GM10266 (cell line): ENCODE results near the gene ECPAS.

Experiments used
- DNase-seq: peaks from one replicate; pipeline ENCODE4 v3.0.0; 2012; ENCODE audit errors: extremely low spot score
- CTCF ChIP-seq: IDR thresholded peaks from 2 replicates; pipeline ENCODE4 v1.5.1; 2012; ENCODE audit warnings: mild to moderate bottlenecking, low read depth; ENCODE audit not compliant: control insufficient read depth, insufficient read depth; ENCODE audit errors: missing control alignments

The ECPAS gene

DNA sequence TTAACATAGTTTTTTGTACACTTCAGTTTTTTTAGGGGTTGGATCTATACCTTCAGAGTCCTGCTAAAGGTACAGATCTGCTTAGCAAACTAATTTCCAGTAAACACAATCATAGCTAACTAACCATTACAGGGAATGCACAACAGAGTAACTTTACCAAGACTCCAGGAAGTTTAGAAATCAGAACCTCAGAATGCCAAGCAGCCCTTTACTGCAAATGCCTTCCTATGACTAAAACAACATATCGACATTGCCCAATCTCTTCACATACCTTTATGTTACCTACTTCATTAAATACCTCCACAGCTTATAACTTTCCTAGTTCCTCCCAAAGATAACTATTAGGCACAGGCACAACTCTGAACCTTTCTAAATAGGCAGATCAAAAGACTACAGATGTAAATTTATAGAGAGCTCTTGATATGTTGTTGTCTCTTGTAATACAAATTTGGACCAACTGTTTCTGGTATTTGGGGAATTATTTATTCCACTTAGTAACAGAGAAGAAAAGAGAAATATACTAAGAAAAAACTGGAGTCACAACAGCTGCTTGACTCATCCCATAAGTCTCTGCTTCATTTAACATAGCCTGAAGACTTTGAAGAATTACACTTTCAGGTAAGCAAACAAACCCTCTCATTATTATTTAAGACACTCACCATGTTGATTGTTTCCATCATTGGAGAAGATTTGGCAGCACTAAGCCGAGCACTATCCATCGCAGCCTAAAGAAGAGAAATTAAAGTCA lies 108.2 kb downstream of the ECPAS start:
- no peak for DNase-seq
- no peak for TF ChIP-seq CTCF

DNA sequence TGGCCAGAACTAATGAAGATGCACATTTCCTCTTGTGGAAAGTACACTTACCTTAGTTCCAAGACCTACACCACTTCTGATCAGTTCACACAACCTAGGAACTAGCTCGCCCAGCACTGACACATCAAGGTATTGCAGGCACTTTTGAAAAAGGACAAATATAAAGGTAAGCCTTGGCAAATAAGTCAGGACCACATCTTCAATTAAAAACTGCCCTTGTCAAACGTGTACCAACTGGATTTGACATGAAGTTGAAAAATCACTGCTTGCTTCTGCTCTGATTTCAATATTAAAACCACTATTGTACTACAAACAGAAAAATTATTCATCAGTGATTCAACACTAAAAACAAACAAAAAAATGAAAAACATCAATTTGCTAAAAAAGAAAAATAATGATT lies 109.1 kb downstream of the ECPAS start:
- DNase-seq = no peak
- TF ChIP-seq CTCF = no peak

- no peak for DNase-seq
- TF ChIP-seq CTCF = no peak
Observed at GRCh38 chr9:111372297-111372696, 111.9 kb downstream of the ECPAS start.

DNA sequence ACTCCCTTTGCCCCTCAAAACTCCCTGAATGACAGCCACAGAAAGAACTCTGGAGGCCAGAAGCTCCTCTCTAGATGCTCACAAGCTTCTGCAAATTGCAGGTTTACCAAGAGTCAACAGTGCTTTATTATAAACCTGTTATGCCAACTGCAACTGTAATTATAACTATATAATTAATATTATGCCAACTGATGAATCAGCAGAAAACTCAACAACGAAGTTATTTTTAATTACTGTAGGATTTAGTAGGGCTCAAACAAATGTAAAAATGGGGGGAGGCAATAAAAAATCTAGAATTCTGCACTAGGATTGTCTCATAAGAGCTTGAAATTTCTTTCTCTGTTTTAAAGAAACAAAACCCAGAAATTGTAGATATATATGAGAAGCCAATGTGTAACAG lies 117.2 kb downstream of the ECPAS start:
- no peak for TF ChIP-seq CTCF
- DNase-seq = no peak

GRCh38 chr9:111362526-111362925 lies 121.7 kb downstream of the ECPAS start:
- DNase-seq = no peak
- TF ChIP-seq CTCF = no peak

DNA sequence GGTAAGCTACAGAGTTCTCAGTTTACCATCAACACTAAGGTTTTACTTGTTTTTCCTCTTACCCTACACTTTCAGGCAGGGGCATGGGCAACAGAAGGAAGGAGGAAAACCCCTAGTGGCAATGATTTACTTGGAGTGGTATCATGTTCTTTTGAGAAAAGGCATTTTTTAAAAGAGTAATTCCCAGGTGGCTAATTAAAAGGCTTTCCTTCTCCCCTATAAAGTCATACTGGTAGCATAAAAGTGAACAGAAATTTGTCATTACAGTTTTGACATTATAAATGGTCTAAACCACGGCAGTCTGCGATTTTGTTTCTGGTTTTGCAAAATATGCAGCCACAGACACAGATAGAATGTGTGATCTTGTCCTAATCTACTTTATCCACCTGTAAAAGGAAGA lies 123.3 kb downstream of the ECPAS start:
- DNase-seq = no peak
- TF ChIP-seq CTCF = no peak

GRCh38 chr9:111356481-111357244 lies 127.5 kb downstream of the ECPAS start:
- no peak for TF ChIP-seq CTCF
- DNase-seq = no peak
